HL-60 (cell line): ENCODE results near the gene CHCHD3.

Experiments used
- DNase-seq, 2 experiments: peaks; one replicate each; pipeline ENCODE4 v3.0.0-alpha.2; 2010 to 2020; ENCODE audit warnings: low read depth in 1 of 2, low spot score in 1 of 2
- H3K27ac ChIP-seq: fragments of 250-450 bp; sonication (Bioruptor Pico); replicated peaks from 2 replicates; pipeline ENCODE4 v1.5.1; 2020; ENCODE audit warnings: mild to moderate bottlenecking, moderate library complexity
- H3K27me3 ChIP-seq: fragments of 250-450 bp; sonication (Bioruptor Pico); 2 replicates; pipeline ENCODE4 v1.5.1; 2021; ENCODE audit warnings: mild to moderate bottlenecking, moderate library complexity; ENCODE audit not compliant: insufficient read depth, poor library complexity, severe bottlenecking
- H3K4me3 ChIP-seq: replicated peaks from 2 replicates; pipeline ENCODE4 v1.5.1; 2011; ENCODE audit warnings: mild to moderate bottlenecking, control low read depth, low read length; ENCODE audit not compliant: insufficient read depth
- CTCF ChIP-seq: IDR thresholded peaks from one replicate; pipeline ENCODE4 v1.5.1; 2011; ENCODE audit warnings: low read length, control low read depth, inconsistent platforms; ENCODE audit not compliant: insufficient read depth
- GABPA ChIP-seq: IDR thresholded peaks from 2 replicates; pipeline ENCODE4 v1.6.1; 2012; ENCODE audit warnings: low read depth
- POLR2AphosphoS5 ChIP-seq: IDR thresholded peaks from 2 replicates; pipeline ENCODE4 v1.6.1; 2012; ENCODE audit warnings: low read depth
- SPI1 ChIP-seq: IDR thresholded peaks from 2 replicates; pipeline ENCODE4 v1.6.1; 2012; ENCODE audit warnings: low read depth, mild to moderate bottlenecking, borderline replicate concordance
- TF ChIP-seq, protein P1 (sequence below): IDR thresholded peaks from 2 replicates; pipeline ENCODE4 v1.6.1; 2012; ENCODE audit warnings: low read depth; ENCODE audit not compliant: insufficient replicate concordance

The CHCHD3 gene

GRCh38 chr7:132879579-132879978 lies 202.3 kb downstream of the CHCHD3 start:
- TF ChIP-seq, protein P1, sequence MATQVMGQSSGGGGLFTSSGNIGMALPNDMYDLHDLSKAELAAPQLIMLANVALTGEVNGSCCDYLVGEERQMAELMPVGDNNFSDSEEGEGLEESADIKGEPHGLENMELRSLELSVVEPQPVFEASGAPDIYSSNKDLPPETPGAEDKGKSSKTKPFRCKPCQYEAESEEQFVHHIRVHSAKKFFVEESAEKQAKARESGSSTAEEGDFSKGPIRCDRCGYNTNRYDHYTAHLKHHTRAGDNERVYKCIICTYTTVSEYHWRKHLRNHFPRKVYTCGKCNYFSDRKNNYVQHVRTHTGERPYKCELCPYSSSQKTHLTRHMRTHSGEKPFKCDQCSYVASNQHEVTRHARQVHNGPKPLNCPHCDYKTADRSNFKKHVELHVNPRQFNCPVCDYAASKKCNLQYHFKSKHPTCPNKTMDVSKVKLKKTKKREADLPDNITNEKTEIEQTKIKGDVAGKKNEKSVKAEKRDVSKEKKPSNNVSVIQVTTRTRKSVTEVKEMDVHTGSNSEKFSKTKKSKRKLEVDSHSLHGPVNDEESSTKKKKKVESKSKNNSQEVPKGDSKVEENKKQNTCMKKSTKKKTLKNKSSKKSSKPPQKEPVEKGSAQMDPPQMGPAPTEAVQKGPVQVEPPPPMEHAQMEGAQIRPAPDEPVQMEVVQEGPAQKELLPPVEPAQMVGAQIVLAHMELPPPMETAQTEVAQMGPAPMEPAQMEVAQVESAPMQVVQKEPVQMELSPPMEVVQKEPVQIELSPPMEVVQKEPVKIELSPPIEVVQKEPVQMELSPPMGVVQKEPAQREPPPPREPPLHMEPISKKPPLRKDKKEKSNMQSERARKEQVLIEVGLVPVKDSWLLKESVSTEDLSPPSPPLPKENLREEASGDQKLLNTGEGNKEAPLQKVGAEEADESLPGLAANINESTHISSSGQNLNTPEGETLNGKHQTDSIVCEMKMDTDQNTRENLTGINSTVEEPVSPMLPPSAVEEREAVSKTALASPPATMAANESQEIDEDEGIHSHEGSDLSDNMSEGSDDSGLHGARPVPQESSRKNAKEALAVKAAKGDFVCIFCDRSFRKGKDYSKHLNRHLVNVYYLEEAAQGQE, result no peak
- no peak for TF ChIP-seq CTCF
- no peak for TF ChIP-seq POLR2AphosphoS5
- no peak for TF ChIP-seq SPI1
- TF ChIP-seq GABPA, result no peak
- H3K27me3 ChIP-seq, result no peaks in the 10 kb centered on the region
- DNase-seq, result no peak
- no peak overlapping the region for H3K27ac ChIP-seq
- no peak overlapping the region for H3K4me3 ChIP-seq

DNA sequence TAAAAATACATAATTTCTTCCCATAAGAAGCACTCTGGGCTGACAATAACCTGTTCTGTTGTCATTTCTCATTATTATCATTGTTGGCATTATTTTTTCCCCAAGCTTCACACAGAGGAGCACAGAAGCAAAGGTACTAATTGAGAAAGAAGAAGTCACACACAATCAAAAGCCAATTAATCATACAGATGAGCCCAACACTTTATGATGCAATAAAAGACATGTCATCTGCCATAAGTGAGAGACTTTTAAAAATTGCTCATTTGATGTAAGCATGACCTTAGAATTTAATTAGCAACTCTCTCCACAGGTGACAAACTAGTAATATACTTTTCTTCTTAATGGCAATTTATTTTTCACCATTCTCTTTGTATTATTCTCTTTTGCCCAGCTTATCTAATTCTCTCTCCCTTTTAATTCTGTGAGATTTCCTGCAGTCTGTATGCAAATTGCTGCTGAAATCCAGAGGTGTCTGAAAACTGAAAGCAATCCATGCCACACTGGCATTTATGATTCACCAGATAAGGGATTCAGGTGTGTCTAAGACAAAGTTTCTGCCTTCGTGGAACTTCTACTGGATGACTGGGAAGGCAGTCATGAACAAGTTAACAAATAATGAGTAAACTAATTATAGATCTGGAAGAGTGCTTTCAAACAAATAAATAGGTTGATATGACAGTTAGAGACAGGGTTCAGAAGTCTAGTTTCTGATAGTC lies 203.5 kb downstream of the CHCHD3 start:
- Histone ChIP-seq H3K4me3 (no peak overlapping the region), H3K27ac (no peak overlapping the region), H3K27me3 (no peaks in the 10 kb centered on the region)
- TF ChIP-seq CTCF (no peak), SPI1 (no peak)
- TF ChIP-seq, protein P1, result no peak
- no peak for DNase-seq

- DNase-seq, result no peak
- H3K27ac ChIP-seq, result no peak overlapping the region
These were observed 204.3 kb downstream of the CHCHD3 start for GRCh38 chr7:132877573-132877972.

More at GRCh38 chr7:132877573-132877972, 204.3 kb downstream of the CHCHD3 start:
- H3K27me3 ChIP-seq, result no peaks in the 10 kb centered on the region
- TF ChIP-seq, protein P1, result no peak
- TF ChIP-seq CTCF (no peak), GABPA (no peak), POLR2AphosphoS5 (no peak), SPI1 (no peak)
- H3K4me3 ChIP-seq, result no peak overlapping the region
